Measurements from ENCODE around the gene MRPS27.
"Not testable (repeated sequence)": the region's sequence is repeated elsewhere in the genome, so short reads cannot be mapped to it uniquely, and the experiment has no call there.

The MRPS27 gene

GRCh38 chr5:72194846-72195245, 125.2 kb downstream of the MRPS27 start:
- DNase-seq, result no peak

GRCh38 chr5:72191404-72191803, 128.6 kb downstream of the MRPS27 start:
- no peak for DNase-seq

GRCh38 chr5:72189146-72189545, 130.9 kb downstream of the MRPS27 start:
- no peak for DNase-seq

GRCh38 chr5:72188166-72188565, 131.9 kb downstream of the MRPS27 start:
- DNase-seq, result no peak

- no peak for DNase-seq
Measured at GRCh38 chr5:72187388-72188075, 132.5 kb downstream of the MRPS27 start.

GRCh38 chr5:72185496-72186329, 134.3 kb downstream of the MRPS27 start:
- DNase-seq, result no peak

GRCh38 chr5:72184408-72184807, 135.6 kb downstream of the MRPS27 start:
- DNase-seq, result no peak

- DNase-seq, result no peak
Measured at GRCh38 chr5:72183101-72183520, 136.9 kb downstream of the MRPS27 start.

- DNase-seq, result no peak
Measured at GRCh38 chr5:72182686-72183085, 137.4 kb downstream of the MRPS27 start.

- no peak for DNase-seq
Measured at GRCh38 chr5:72180925-72181324, 139.1 kb downstream of the MRPS27 start.

GRCh38 chr5:72179816-72180440, 140.1 kb downstream of the MRPS27 start:
- no peak for DNase-seq

GRCh38 chr5:72179028-72179815, 140.8 kb downstream of the MRPS27 start:
- DNase-seq, result no peak

GRCh38 chr5:72177538-72177937, 142.5 kb downstream of the MRPS27 start:
- no peak for DNase-seq

GRCh38 chr5:72172786-72173185, 147.3 kb downstream of the MRPS27 start:
- DNase-seq, result no peak

GRCh38 chr5:72171667-72172066, 148.4 kb downstream of the MRPS27 start:
- no peak for DNase-seq

GRCh38 chr5:72171181-72171580, 148.9 kb downstream of the MRPS27 start:
- not testable (repeated sequence) for DNase-seq

GRCh38 chr5:72170101-72170500, 149.9 kb downstream of the MRPS27 start:
- DNase-seq, result no peak

Measured in NCI-H1694 (cell line).